HL-60 (cell line): Measurements from ENCODE around the gene PPP3CB.

Experiments
- POLR2AphosphoS5 ChIP-seq: IDR thresholded peaks from 2 replicates; pipeline ENCODE4 v1.6.1; 2012; ENCODE audit warnings: low read depth
- TF ChIP-seq, protein P1 (sequence below): IDR thresholded peaks from one replicate; pipeline ENCODE4 v1.5.1; 2011; ENCODE audit warnings: low read length, control low read depth, inconsistent platforms; ENCODE audit not compliant: insufficient read depth

DNA sequence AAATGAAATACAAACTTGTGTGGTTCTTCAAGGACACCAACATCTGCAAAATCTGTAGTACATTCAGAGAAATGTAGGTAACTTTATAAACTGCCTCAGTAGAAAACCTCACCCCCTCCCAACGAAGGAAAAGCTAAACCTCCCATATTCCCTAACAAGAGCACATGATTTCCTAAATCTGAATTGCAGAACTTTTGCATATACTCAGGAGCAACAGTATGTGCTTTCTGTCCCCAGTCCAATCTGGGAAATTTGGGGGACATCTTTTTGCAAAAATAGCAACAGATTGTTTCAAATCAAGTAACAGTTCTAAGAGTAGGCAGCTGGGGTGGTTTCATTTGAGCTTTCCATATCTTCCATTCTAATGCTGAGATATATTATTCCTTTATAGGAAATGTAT lies 46.7 kb downstream of the PPP3CB start:
- TF ChIP-seq, protein P1, sequence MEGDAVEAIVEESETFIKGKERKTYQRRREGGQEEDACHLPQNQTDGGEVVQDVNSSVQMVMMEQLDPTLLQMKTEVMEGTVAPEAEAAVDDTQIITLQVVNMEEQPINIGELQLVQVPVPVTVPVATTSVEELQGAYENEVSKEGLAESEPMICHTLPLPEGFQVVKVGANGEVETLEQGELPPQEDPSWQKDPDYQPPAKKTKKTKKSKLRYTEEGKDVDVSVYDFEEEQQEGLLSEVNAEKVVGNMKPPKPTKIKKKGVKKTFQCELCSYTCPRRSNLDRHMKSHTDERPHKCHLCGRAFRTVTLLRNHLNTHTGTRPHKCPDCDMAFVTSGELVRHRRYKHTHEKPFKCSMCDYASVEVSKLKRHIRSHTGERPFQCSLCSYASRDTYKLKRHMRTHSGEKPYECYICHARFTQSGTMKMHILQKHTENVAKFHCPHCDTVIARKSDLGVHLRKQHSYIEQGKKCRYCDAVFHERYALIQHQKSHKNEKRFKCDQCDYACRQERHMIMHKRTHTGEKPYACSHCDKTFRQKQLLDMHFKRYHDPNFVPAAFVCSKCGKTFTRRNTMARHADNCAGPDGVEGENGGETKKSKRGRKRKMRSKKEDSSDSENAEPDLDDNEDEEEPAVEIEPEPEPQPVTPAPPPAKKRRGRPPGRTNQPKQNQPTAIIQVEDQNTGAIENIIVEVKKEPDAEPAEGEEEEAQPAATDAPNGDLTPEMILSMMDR, result no peak
- no peak for TF ChIP-seq POLR2AphosphoS5
